Lower leg skin (tissue), 4 donors: ENCODE results near the gene DPH1. TPM values are rescaled to one million over a fixed set of nuclear protein-coding genes. Genes with fewer than 3 reads are reported as not detected.

ENCODE experiments used
- DNase-seq, 2 donors: peaks; one replicate each; pipeline ENCODE4 v3.0.0-alpha.2; 2019; ENCODE audit warnings: low spot score in 2 of 2
- H3K4me3 ChIP-seq: fragments of 200-600 bp; sonication (generic); 2 replicates; pipeline ENCODE4 v1.5.1; 2017; ENCODE audit warnings: mild to moderate bottlenecking, low read depth; ENCODE audit not compliant: poor library complexity, severe bottlenecking
- CTCF ChIP-seq, 3 donors: fragments of 450-650 bp; IDR thresholded peaks; one replicate each; pipeline ENCODE4 v1.5.1; 2016; ENCODE audit warnings: antibody characterized with exemption in 3 of 3, mild to moderate bottlenecking in 3 of 3, moderate library complexity in 2 of 3
- POLR2A ChIP-seq, 2 donors: fragments of 450-650 bp; IDR thresholded peaks; one replicate each; pipeline ENCODE4 v1.6.1; 2016 to 2017; ENCODE audit warnings: antibody characterized with exemption in 2 of 2, mild to moderate bottlenecking in 1 of 2, moderate library complexity in 1 of 2
- WGBS, 2 donors: methylation state at CpG; one replicate each; pipeline ENCODE4 v1.1.5; 2018; 5-methylcytosine and 5-hydroxymethylcytosine counted together
- intact Hi-C: fragments of 100-400 bp; cut with DNase I; formaldehyde crosslinking; loops from one replicate; pipeline ENCODE4 v1.15.0; 2023; ENCODE audit warnings: low total_unique reads
- total RNA-seq, 4 donors: library from RNA; depleted of rRNA; stranded (reverse); fragments of >200 nt; gene quantifications; one replicate each; pipeline ENCODE4 v1.1.0, GENCODE V29; 2016

Gene DPH1
- total RNA-seq, 4 donors from 2014 or later = 50.4 to 80.0 (median 61.2) TPM

- 72 to 77% methylated on average over 21 of the region's 21 CpGs for WGBS, 2 donors
These were observed 29.8 kb downstream of the DPH1 start for GRCh38 chr17:2059547-2060384.

DNA sequence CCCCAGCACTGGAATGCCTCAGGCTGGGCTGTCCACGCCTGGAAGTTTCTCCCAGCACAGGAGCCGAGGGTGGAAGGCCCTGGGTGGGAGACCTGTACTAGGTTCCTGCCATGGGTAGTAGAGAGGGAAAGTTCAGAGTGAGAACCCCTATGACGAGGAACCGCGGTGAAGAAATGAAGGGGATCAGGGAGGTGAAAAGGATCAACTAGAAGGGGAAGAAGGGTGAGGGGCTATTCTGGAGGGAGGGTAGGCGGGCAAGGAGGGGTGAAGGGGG, 30.4 kb downstream of the DPH1 start:
- TF ChIP-seq POLR2A (IDR thresholded peaks at IDR 0.05) (no peak), CTCF (IDR thresholded peaks at IDR 0.05) (no peak)
- WGBS, 2 donors = 84 to 86% methylated on average over 6 of the region's 6 CpGs
- intact Hi-C loops = loop anchor here (5.0 kb wide), 1 partner anchor 182 kb away; no protein-coding TSS in a partner anchor
- no peak for DNase-seq
- no peak overlapping the region for H3K4me3 ChIP-seq

More at GRCh38 chr17:2059547-2060384, 29.8 kb downstream of the DPH1 start:
- no peak overlapping the region for H3K4me3 ChIP-seq
- intact Hi-C loops = loop anchor here (5.0 kb wide), 1 partner anchor 183 kb away; no protein-coding TSS in a partner anchor
- peak in 1 of 2 donors; percentile 84 for DNase-seq
- TF ChIP-seq POLR2A (IDR thresholded peaks at IDR 0.05) (no peak), CTCF (IDR thresholded peaks at IDR 0.05) (no peak)

GRCh38 chr17:2060681-2061440, 30.9 kb downstream of the DPH1 start:
- TF ChIP-seq CTCF (IDR thresholded peaks at IDR 0.05) = no peak
- DNase-seq = peak in 1 of 2 donors; percentile 84
- intact Hi-C loops = loop anchor here (5.0 kb wide), 1 partner anchor 181 kb away; no protein-coding TSS in a partner anchor
- 73 to 79% methylated on average over 19 to 21 of the region's 21 CpGs for WGBS, 2 donors
- H3K4me3 ChIP-seq = no peak overlapping the region

GRCh38 chr17:2061441-2061958, 31.5 kb downstream of the DPH1 start:
- TF ChIP-seq CTCF (IDR thresholded peaks at IDR 0.05) = no peak
- TF ChIP-seq POLR2A (IDR thresholded peaks at IDR 0.05) = no peak
- intact Hi-C loops = loop anchor here (5.0 kb wide), 1 partner anchor 181 kb away; no protein-coding TSS in a partner anchor
- DNase-seq = no peak
- no peak overlapping the region for H3K4me3 ChIP-seq
- 80 to 91% methylated on average over 15 to 17 of the region's 17 CpGs for WGBS, 2 donors

GRCh38 chr17:2062571-2063183, 32.7 kb downstream of the DPH1 start:
- H3K4me3 ChIP-seq = no peak overlapping the region
- DNase-seq = peak in 1 of 2 donors; percentile 83
- TF ChIP-seq CTCF (IDR thresholded peaks at IDR 0.05) (no peak), POLR2A (IDR thresholded peaks at IDR 0.05) (no peak)
- intact Hi-C loops = loop anchor here (5.0 kb wide), 1 partner anchor 180 kb away; no protein-coding TSS in a partner anchor
- 66 to 71% methylated on average over 10 to 11 of the region's 11 CpGs for WGBS, 2 donors
